HG02943 (cell line): ENCODE data around the gene PRKCZ.

ENCODE experiments used
- ATAC-seq: cut with Tn5 transposase; IDR thresholded peaks from one replicate; pipeline ENCODE4 v1.9.1; 2021; ENCODE audit warnings: mild to moderate bottlenecking, low read depth, moderate library complexity; ENCODE audit not compliant: unreplicated experiment

PRKCZ gene

DNA sequence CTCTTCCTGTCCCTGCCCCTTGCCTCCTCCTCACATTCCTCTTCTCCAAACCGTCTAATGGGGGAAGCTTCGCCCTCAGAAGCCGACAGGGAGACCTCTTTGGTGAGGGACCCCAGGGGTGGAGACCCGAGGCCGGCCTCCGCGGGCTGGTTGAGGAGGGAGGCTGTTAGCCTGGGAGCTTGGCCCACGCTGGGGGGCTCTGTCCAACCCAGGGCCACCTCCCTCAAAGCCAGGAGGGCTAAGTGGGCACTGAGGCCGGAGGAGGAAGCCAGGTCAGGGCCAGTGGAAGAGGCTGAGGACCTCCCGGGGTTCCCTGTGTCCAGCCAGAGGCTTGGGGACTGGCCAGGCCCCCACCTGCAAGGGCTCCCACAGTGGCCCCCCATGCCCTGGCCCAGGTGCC is 25.8 kb upstream of the PRKCZ start:
- ATAC-seq: no peak

GRCh38 chr1:2024887-2025286 is 25.3 kb upstream of the PRKCZ start:
- ATAC-seq: no peak

- ATAC-seq: no peak
Observed at GRCh38 chr1:2025491-2025981, 24.7 kb upstream of the PRKCZ start.

DNA sequence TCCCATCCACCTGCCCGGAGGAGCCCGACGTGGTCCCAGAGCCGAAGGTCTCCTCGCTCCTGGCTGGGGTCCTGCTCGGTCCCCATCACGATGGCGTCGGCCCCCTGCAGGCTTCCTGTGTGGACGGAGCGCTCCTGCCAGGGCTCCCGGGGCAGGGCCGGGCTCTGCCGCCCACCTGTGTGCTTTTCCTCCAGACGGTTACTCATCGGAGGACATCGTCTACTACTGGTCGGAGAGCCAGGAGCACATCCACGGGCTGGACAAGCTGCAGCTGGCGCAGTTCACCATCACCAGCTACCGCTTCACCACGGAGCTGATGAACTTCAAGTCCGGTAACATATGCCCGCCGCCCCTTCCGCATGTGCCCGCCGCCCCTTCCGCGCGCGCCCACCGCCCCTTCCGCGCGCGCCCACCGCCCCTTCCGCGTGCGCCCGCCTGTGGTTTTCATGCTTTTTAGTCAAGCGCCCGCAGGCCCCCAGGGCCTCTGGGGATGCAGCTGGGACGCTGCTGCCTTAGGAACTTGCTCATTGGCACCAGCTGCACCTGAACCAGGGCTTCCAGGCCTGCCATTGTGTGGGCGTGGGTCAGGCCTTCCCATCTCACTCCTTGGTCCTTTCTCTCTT is 22.1 kb upstream of the PRKCZ start:
- no peak for ATAC-seq

DNA sequence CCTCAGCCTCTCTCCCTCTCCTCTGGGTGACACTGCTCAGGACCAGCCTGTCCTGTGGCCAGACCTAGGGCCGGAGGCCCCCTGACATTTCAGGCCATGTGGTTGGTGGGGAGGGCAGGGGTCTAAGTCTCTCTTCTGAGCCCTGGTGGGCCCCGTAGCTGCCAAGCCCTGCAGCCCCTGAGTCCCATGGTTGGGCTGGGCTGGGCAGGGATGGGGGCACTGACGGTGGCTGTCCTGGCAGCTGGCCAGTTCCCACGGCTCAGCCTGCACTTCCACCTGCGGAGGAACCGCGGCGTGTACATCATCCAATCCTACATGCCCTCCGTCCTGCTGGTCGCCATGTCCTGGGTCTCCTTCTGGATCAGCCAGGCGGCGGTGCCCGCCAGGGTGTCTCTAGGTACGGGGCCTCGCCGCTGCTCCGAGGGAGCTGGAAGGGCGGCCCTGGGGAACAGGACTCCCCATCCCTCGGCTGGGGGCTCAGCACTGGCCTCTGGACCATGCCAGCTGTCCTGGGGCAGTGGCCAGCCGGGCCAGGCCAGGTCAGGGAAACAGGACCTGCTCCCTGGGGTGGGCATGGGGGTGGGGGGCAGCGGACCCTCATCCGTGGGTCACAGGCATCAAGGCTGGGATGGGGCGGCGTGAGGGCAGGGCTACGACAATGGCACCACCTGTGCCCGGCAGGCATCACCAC is 21.2 kb upstream of the PRKCZ start:
- no peak for ATAC-seq

GRCh38 chr1:2029561-2029960 is 20.6 kb upstream of the PRKCZ start:
- ATAC-seq: no peak

DNA sequence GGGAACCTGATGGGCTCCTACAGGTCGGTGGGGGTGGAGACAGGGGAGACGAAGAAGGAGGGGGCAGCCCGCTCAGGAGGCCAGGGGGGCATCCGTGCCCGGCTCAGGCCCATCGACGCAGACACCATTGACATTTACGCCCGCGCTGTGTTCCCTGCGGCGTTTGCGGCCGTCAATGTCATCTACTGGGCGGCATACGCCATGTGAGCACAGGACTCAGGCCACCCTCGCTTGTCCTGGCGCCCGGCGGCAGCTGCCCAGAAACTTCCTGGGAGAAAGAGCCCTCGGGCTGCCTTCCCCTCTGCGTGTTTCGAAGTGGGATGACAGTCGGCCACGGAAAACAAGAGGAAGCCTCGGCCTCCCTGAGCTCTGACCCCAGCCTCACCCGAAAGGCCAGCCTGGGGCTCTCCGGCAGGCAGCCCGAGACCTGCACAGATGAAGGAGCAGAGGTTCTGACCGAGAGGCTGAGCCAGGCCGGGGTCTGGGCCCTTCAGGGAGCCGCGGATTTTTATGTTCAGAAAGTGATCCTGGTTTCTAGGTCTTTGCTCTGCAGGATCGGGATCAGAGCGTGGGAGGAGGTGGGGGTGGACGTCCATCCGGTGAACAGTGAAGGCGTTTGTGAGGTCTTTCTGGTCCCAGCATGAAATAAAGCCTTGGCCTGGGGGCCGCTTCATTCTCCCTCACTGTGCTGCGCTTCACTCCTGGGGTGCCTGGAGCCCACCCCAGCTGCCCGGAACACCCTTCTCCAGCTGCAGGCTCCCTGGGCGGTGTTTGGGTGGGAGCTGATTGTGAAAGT is 19.9 kb upstream of the PRKCZ start:
- ATAC-seq: no peak

- ATAC-seq: no peak
Observed at GRCh38 chr1:2031546-2032540, 18.4 kb upstream of the PRKCZ start.

DNA sequence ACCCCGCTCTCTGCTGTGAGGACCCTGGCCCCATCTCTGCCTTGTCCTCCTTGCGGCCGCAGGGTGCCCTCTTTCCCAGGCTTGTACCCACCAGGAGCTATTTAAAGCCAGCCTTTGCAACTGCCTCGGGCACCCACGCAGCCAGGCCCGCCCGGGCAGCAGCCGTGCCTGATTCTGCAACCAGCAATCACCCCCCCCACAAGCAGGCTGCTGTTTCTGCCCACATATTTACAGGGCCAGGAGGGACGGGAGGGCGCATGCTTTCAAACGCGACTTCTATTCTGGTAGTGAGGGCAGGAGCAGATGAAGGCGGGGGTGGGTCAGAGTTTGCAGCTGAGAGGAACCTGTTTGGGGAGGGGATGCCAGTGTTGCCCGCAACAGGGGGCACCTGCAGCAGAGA is 17.5 kb upstream of the PRKCZ start:
- no peak for ATAC-seq

GRCh38 chr1:2033165-2033564 is 17.0 kb upstream of the PRKCZ start:
- no peak for ATAC-seq

GRCh38 chr1:2036287-2036686 is 13.9 kb upstream of the PRKCZ start:
- no peak for ATAC-seq

- ATAC-seq: no peak
Observed at GRCh38 chr1:2037314-2037979, 12.8 kb upstream of the PRKCZ start.

DNA sequence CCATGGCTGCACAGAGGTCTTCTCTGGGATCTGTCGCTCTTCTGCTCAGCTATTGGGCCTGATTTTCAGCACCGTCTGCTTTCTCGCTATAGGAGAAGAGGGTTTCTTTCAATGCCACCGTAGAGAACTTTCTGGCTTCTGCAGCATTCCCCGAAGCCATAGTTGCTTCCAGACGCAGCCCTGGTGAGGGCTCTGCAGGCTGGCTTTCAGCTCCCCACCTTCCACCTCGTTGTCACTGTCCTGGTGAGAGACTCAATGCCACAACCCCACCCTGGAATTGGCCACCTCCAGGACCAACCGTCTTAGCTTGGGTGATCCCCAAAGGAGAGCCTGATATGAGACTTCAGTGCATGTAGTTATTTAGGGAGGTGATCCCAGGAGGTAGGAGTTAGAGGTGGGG is 12.0 kb upstream of the PRKCZ start:
- no peak for ATAC-seq

DNA sequence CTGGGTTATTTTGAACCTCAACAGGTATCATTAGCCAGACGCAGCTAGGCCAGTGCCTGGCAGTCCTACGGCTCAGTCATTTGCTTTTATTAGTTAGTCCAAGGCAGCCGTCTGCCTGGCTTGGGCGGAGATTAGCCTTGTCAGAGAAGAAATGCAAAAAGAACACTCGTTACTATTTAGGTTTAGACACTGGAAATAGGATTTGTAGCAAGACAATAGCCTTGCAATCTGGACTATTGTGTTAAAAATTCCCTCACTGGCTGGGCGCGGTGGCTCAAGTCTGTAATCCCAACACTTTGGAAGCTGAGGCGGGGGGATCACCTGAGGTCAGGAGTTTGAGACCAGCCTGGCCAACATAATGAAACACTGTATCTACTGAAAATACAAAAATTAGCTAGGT is 11.0 kb upstream of the PRKCZ start:
- no peak for ATAC-seq

DNA sequence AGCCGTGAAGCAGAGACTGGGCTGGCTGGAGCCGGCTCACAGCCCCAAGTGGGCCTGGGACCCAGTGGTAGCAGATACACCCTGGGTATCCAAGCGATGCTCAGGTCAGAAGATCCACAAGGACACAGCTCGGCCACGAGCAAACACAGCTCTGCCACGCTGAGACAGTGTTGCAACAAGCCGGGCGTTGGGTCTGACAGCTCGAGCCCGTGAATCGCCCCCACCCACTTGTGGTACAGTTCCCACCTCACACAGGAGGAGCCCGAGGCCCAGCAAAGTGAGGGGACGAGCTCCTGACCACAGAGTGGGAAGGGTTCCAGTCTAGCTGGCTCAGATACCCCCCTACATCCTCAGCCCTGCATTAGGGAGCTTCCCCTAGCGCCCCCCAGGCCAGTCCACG is 8.9 kb upstream of the PRKCZ start:
- no peak for ATAC-seq

GRCh38 chr1:2041887-2042286 is 8.3 kb upstream of the PRKCZ start:
- ATAC-seq: no peak

- ATAC-seq: no peak
Observed at GRCh38 chr1:2042830-2043773, 7.1 kb upstream of the PRKCZ start.

DNA sequence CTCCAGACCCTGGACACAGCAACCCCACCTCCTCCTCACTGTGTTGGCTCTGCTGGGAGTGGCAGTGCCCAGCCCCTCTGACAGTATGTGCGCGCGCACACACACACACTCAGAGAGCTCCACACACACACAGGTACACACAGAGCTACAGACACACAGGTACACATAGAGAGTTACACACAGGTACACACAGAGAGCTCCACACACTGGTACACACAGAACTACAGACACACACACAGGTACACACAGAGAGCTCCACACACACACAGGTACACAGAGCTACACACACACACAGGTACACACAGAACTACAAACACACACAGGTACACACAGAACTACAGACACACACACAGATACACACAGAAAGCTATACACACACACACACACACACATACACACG is 6.3 kb upstream of the PRKCZ start:
- no peak for ATAC-seq
